Nephron (organoid): ENCODE data around the gene PHOX2A.
"Not testable (repeated sequence)": the region's sequence is repeated elsewhere in the genome, so short reads cannot be mapped to it uniquely, and the experiment has no call there.

Experiments used
- H3K27ac Mint-ChIP-seq, 3 experiments: 2 replicates each; pipeline ENCODE4 v1.8.0; 2020; ENCODE audit warnings: mixed read lengths in 3 of 3, mild to moderate bottlenecking in 2 of 3, moderate library complexity in 1 of 3
- H3K27me3 Mint-ChIP-seq: 2 replicates; pipeline ENCODE4 v1.8.0; 2021; ENCODE audit warnings: low read depth, mild to moderate bottlenecking, moderate library complexity, mixed read lengths
- H3K36me3 Mint-ChIP-seq: 2 replicates; pipeline ENCODE4 v1.8.0; 2020; ENCODE audit warnings: low read depth, mixed read lengths
- H3K4me1 Mint-ChIP-seq: 2 replicates; pipeline ENCODE4 v1.8.0; 2020; ENCODE audit warnings: mixed read lengths
- H3K4me3 Mint-ChIP-seq, 3 experiments: 2 replicates each; pipeline ENCODE4 v1.8.0; 2020; ENCODE audit warnings: mild to moderate bottlenecking in 3 of 3, mixed read lengths in 3 of 3, moderate library complexity in 2 of 3
- H3K9me3 Mint-ChIP-seq: 2 replicates; pipeline ENCODE4 v1.8.0; 2020; ENCODE audit warnings: mixed read lengths
- TF ChIP-seq, protein P1 (sequence below), 3 experiments: fragments of 200-600 bp; sonication (generic); IDR thresholded peaks; one replicate each; pipeline ENCODE4 v1.5.0; 2021; ENCODE audit warnings: antibody characterized with exemption in 3 of 3; ENCODE audit not compliant: unreplicated experiment in 3 of 3

PHOX2A gene

DNA sequence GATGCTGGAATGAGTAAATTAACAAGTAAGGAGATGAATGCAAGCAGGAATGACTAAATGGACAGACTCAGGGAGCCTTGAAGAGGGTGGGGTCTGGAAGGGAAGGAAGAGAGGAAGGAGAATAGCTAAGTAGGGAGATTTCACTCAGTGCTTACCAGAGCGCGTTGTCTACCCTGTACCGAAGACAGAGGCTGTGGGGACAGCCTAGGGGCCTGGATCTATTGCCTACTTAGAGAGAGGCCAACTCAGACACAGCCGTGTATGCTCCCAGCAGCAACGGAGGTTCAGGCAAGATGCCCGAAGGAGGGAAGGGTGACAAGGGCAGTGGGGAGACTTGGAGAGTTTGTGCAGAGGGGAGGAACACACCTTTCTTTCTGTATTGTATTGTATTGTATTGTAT is 27.3 kb downstream of the PHOX2A start, which contains the start of gene FOLR2:
TSS of gene FOLR2 (plus strand) at position 157 of the 400 bp plus-strand sequence. CDS start 1,791 bp downstream, outside the sequence.
- Mint-ChIP-seq H3K36me3 (no peaks in the 10 kb centered on the region), H3K4me3 (no peak within 1 kb of the TSS), H3K9me3 (no peaks in the 10 kb centered on the region), H3K27ac (no peak within 1 kb of the TSS), H3K27me3 (peaks cover 16% of the 10 kb centered on the region), H3K4me1 (no peaks in the 10 kb centered on the region)
- TF ChIP-seq, protein P1, sequence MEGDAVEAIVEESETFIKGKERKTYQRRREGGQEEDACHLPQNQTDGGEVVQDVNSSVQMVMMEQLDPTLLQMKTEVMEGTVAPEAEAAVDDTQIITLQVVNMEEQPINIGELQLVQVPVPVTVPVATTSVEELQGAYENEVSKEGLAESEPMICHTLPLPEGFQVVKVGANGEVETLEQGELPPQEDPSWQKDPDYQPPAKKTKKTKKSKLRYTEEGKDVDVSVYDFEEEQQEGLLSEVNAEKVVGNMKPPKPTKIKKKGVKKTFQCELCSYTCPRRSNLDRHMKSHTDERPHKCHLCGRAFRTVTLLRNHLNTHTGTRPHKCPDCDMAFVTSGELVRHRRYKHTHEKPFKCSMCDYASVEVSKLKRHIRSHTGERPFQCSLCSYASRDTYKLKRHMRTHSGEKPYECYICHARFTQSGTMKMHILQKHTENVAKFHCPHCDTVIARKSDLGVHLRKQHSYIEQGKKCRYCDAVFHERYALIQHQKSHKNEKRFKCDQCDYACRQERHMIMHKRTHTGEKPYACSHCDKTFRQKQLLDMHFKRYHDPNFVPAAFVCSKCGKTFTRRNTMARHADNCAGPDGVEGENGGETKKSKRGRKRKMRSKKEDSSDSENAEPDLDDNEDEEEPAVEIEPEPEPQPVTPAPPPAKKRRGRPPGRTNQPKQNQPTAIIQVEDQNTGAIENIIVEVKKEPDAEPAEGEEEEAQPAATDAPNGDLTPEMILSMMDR (IDR thresholded peaks at IDR 0.05; ENCODE audit: unreplicated experiment in 3 of 3): no peak

DNA sequence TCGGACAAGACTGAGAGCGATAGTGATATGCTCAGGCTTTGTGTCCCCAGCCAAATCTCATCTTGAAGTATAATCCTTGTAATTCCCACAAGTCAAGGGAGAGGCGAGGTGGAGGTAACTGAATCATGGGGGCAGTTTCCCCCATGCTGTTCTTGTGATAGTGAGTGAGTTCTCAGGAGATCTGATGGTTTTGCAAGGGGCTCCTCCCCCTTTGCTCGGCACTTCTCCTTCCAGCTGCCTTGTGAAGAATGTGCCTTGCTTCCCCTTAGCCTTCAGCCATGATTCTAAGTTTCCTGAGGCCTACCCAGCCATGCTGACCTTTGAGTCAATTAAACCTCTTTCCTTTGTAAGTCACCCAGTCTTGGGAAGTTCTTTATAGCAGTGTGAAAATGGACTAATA is 34.9 kb downstream of the PHOX2A start:
- no peak overlapping the region for H3K27ac Mint-ChIP-seq

DNA sequence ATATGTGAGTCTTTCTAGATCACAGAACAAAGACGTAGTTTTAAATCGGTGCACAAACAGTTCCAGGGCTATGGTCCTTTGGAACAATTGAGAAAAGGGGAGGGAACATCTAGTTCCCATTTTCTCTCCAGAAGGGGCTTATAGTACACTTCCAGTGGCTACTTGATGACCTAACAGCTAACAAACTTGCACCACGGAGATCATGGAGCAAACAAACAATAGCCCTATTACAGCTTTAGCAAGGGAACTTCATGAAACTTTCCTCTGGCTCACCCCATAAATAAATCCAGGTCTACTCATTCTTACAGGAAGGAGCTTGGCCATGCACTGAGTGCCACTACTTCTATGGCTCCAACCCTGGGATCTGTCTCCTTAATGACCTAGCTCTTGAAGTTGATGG is 35.7 kb downstream of the PHOX2A start:
- Mint-ChIP-seq H3K4me3 (no peak overlapping the region), H3K36me3 (no peaks in the 10 kb centered on the region), H3K9me3 (peaks cover 18% of the 10 kb centered on the region), H3K27me3 (peaks cover 3% of the 10 kb centered on the region), H3K27ac (no peak overlapping the region), H3K4me1 (peaks cover 4% of the 10 kb centered on the region)
- TF ChIP-seq, protein P1 (IDR thresholded peaks at IDR 0.05; ENCODE audit: unreplicated experiment in 3 of 3): no peak

More for the DNA sequence above, 34.9 kb downstream of the PHOX2A start:
- Mint-ChIP-seq H3K36me3 (no peaks in the 10 kb centered on the region), H3K9me3 (peaks cover 18% of the 10 kb centered on the region), H3K27me3 (peaks cover 6% of the 10 kb centered on the region), H3K4me1 (peaks cover 4% of the 10 kb centered on the region), H3K4me3 (no peak overlapping the region)
- TF ChIP-seq, protein P1 (IDR thresholded peaks at IDR 0.05; ENCODE audit: unreplicated experiment in 3 of 3): no peak

DNA sequence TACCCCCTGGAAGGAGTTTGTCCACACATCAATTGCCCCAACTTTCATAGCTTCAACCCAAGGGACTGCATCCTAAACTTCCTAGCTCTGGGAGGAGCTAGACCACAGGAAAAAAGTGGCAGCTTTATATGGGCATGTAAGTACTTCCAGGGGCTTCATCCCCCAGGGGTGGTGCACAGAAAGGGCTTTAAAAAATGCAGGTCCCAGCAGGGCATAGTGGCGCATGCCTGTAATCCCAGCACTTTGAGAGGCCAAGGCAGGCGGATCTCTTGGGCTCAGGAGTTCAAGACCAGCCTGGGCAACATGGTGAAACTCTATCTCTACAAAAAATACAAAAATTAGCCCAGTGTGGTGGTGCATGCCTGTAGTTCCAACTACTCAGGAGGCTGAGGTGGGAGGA is 37.2 kb downstream of the PHOX2A start:
- not testable (repeated sequence) for H3K4me1 Mint-ChIP-seq, H3K36me3 Mint-ChIP-seq, H3K4me3 Mint-ChIP-seq, H3K27me3 Mint-ChIP-seq
- peaks cover 18% of the 10 kb centered on the region for H3K9me3 Mint-ChIP-seq
- H3K27ac Mint-ChIP-seq: peak overlapping the region in 1 of 3 experiments; percentile 74

DNA sequence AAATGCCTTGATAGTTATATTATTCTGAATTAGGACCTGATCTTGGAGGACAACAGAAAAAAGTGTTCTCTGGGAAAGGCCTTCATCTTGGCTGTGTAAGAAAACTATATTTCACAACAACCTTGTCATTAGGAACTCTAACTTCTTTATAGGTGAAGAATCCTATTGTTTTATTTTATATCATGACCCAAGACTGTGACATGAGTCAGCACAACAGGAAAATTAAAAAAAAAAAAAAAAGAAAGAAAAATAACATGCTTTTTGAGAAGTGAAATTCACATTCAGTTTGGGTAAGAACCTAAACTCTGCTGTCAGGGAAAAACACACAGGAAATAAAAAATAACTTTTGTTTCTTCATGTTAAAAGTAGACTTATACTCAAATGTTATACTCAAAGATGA is 39.1 kb downstream of the PHOX2A start:
- no peak overlapping the region for H3K27ac Mint-ChIP-seq
- H3K36me3 Mint-ChIP-seq: no peaks in the 10 kb centered on the region
- peaks cover 4% of the 10 kb centered on the region for H3K4me1 Mint-ChIP-seq
- H3K4me3 Mint-ChIP-seq: no peak overlapping the region
- peaks cover 7% of the 10 kb centered on the region for H3K27me3 Mint-ChIP-seq
- TF ChIP-seq, protein P1 (IDR thresholded peaks at IDR 0.05; ENCODE audit: unreplicated experiment in 3 of 3): no peak
- peaks cover 13% of the 10 kb centered on the region for H3K9me3 Mint-ChIP-seq

DNA sequence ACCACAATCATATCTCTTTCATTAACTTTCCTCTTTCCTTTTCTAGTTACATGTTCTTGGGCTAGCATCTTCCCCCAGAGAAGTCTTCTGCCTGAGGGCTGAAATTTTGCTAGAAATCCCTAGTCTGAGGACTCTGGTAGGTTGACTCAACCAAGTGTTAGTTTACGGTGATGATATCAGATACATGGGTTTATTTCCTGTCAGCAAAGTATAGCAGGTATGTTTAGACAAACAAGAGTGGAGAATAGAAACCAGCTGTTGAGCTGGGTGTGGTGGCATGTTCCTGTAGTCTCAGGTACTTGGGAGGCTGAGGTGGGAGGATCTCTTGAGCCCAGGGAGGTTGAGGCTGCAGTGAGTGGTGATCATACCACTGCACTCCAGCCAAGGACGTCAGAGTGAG is 40.8 kb downstream of the PHOX2A start:
- TF ChIP-seq, protein P1 (IDR thresholded peaks at IDR 0.05; ENCODE audit: unreplicated experiment in 3 of 3): no peak
- H3K4me3 Mint-ChIP-seq: no peak overlapping the region
- no peak overlapping the region for H3K27ac Mint-ChIP-seq
- H3K27me3 Mint-ChIP-seq: peaks cover 4% of the 10 kb centered on the region
- H3K36me3 Mint-ChIP-seq: no peaks in the 10 kb centered on the region
- peaks cover 4% of the 10 kb centered on the region for H3K4me1 Mint-ChIP-seq
- H3K9me3 Mint-ChIP-seq: no peaks in the 10 kb centered on the region
